ENCODE measurements around the gene TNNT1. TPM values are rescaled to one million over a fixed set of nuclear protein-coding genes. Genes with fewer than 3 reads are reported as not detected.

Gene TNNT1
- total RNA-seq, 1 experiment from 2014 or later, result 116 TPM

DNA sequence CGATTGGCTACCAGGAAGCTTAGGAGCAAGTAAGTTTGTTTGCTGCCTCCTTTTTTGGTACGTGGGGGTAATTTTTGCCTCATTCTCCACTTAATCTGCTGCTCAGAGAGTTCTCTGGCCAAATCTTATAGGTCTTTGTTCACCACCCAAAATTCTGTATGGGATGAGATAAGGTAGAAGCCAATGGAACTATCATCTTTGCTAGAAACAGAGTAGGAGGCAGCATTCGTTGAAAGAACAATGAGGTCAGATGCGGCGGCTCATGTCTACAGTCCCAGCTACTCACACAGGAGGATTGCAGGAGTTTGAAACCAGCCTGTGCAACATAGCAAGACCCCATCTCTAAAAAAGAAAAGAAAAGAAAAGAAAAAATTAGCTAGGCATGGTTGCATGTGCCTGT is 22.4 kb upstream of the TNNT1 start:
- no peak overlapping the region for H3K4me3 ChIP-seq (ENCODE audit: low read depth in 2 of 2, low read length in 2 of 2)
- ChIA-PET CTCF (no interaction called here), POLR2A (no interaction called here)
- no peak for TF ChIP-seq POLR2AphosphoS5 (IDR thresholded peaks at IDR 0.05; ENCODE audit: low read depth, low read length)
- TF ChIP-seq, protein P1, sequence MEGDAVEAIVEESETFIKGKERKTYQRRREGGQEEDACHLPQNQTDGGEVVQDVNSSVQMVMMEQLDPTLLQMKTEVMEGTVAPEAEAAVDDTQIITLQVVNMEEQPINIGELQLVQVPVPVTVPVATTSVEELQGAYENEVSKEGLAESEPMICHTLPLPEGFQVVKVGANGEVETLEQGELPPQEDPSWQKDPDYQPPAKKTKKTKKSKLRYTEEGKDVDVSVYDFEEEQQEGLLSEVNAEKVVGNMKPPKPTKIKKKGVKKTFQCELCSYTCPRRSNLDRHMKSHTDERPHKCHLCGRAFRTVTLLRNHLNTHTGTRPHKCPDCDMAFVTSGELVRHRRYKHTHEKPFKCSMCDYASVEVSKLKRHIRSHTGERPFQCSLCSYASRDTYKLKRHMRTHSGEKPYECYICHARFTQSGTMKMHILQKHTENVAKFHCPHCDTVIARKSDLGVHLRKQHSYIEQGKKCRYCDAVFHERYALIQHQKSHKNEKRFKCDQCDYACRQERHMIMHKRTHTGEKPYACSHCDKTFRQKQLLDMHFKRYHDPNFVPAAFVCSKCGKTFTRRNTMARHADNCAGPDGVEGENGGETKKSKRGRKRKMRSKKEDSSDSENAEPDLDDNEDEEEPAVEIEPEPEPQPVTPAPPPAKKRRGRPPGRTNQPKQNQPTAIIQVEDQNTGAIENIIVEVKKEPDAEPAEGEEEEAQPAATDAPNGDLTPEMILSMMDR (IDR thresholded peaks at IDR 0.05), result no peak
- TF ChIP-seq, protein P2, sequence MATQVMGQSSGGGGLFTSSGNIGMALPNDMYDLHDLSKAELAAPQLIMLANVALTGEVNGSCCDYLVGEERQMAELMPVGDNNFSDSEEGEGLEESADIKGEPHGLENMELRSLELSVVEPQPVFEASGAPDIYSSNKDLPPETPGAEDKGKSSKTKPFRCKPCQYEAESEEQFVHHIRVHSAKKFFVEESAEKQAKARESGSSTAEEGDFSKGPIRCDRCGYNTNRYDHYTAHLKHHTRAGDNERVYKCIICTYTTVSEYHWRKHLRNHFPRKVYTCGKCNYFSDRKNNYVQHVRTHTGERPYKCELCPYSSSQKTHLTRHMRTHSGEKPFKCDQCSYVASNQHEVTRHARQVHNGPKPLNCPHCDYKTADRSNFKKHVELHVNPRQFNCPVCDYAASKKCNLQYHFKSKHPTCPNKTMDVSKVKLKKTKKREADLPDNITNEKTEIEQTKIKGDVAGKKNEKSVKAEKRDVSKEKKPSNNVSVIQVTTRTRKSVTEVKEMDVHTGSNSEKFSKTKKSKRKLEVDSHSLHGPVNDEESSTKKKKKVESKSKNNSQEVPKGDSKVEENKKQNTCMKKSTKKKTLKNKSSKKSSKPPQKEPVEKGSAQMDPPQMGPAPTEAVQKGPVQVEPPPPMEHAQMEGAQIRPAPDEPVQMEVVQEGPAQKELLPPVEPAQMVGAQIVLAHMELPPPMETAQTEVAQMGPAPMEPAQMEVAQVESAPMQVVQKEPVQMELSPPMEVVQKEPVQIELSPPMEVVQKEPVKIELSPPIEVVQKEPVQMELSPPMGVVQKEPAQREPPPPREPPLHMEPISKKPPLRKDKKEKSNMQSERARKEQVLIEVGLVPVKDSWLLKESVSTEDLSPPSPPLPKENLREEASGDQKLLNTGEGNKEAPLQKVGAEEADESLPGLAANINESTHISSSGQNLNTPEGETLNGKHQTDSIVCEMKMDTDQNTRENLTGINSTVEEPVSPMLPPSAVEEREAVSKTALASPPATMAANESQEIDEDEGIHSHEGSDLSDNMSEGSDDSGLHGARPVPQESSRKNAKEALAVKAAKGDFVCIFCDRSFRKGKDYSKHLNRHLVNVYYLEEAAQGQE (IDR thresholded peaks at IDR 0.05; ENCODE audit: insufficient read depth in 1 of 2, low read depth in 2 of 2, low read length in 1 of 2), result no peak
- TF ChIP-seq TCF7L2 (IDR thresholded peaks at IDR 0.05; ENCODE audit: low read depth, low read length), result no peak
- TF ChIP-seq SIN3A (IDR thresholded peaks at IDR 0.05; ENCODE audit: borderline replicate concordance, insufficient read depth, low read depth, low read length), result no peak
- no peak overlapping the region for H3K27ac ChIP-seq (ENCODE audit: low read length)
- no TSS peak for BruUV-seq (replicated peaks)
- H3K9me3 ChIP-seq (ENCODE audit: control insufficient read depth, insufficient read depth, low read depth, low read length), result no peaks in the 10 kb centered on the region
- H3K36me3 ChIP-seq (ENCODE audit: control insufficient read depth, insufficient read depth, low read length), result no peaks in the 10 kb centered on the region
- DNase-seq (ENCODE audit: low read depth, low spot score), result no peak
- in situ Hi-C loops (cut with HindIII; ENCODE audit: low pct_unique_long_range_greater_than_20kb, low sequenced_read_pairs) (no loop called here), intact Hi-C loops (cut with micrococcal nuclease; ENCODE audit: unreplicated experiment) (no loop called here)
- peaks cover 8% of the 10 kb centered on the region for H3K4me1 ChIP-seq (ENCODE audit: control insufficient read depth, insufficient read depth, low read length)
- no peaks in the 10 kb centered on the region for H3K27me3 ChIP-seq (ENCODE audit: control insufficient read depth, insufficient read depth, low read length)
- ATAC-seq, result no peak

DNA sequence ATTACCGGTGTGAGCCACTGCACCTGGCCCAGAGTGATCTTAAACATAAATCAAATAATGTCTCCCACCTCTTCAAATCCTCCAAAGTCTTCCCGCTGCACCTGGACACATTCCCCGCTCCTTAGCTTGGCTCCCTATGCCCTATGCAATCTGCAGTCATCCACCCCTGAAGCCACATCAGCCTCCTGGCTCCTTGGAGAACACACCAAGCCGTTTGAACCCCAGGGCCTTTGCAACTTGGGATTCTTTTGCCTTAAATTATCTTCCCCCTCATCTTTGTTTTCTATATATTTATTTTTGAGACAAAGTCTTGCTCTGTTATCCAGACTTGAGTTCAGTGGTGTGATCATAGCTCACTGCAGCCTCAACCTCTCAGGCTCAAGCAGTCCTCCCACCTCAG is 20.1 kb upstream of the TNNT1 start:
- no TSS peak for BruUV-seq (replicated peaks)
- TF ChIP-seq, protein P1 (IDR thresholded peaks at IDR 0.05), result no peak
- TF ChIP-seq SIN3A (IDR thresholded peaks at IDR 0.05; ENCODE audit: borderline replicate concordance, insufficient read depth, low read depth, low read length) (no peak), TCF7L2 (IDR thresholded peaks at IDR 0.05; ENCODE audit: low read depth, low read length) (no peak), POLR2AphosphoS5 (IDR thresholded peaks at IDR 0.05; ENCODE audit: low read depth, low read length) (no peak)
- TF ChIP-seq, protein P2 (IDR thresholded peaks at IDR 0.05; ENCODE audit: insufficient read depth in 1 of 2, low read depth in 2 of 2, low read length in 1 of 2), result no peak
- ATAC-seq (no peak), DNase-seq (ENCODE audit: low read depth, low spot score) (no peak)
- H3K4me3 ChIP-seq (ENCODE audit: low read depth in 2 of 2, low read length in 2 of 2), result no peak overlapping the region
- peaks cover 11% of the 10 kb centered on the region for H3K4me1 ChIP-seq (ENCODE audit: control insufficient read depth, insufficient read depth, low read length)
- no peaks in the 10 kb centered on the region for H3K9me3 ChIP-seq (ENCODE audit: control insufficient read depth, insufficient read depth, low read depth, low read length)
- in situ Hi-C loops (cut with HindIII; ENCODE audit: low pct_unique_long_range_greater_than_20kb, low sequenced_read_pairs) (no loop called here), intact Hi-C loops (cut with micrococcal nuclease; ENCODE audit: unreplicated experiment) (no loop called here)
- no peak overlapping the region for H3K27ac ChIP-seq (ENCODE audit: low read length)
- CTCF ChIA-PET, result no interaction called here
- POLR2A ChIA-PET, result no interaction called here
- H3K36me3 ChIP-seq (ENCODE audit: control insufficient read depth, insufficient read depth, low read length), result no peaks in the 10 kb centered on the region
- H3K27me3 ChIP-seq (ENCODE audit: control insufficient read depth, insufficient read depth, low read length), result no peaks in the 10 kb centered on the region
